Eye (tissue), 1 donor: Measurements from ENCODE around the gene MGAT1.
"Not testable (repeated sequence)": the region's sequence is repeated elsewhere in the genome, so short reads cannot be mapped to it uniquely, and the experiment has no call there.

Source experiments
- DNase-seq: peaks from one replicate; pipeline ENCODE4 v3.0.0-alpha.2; 2015

Gene MGAT1

DNA sequence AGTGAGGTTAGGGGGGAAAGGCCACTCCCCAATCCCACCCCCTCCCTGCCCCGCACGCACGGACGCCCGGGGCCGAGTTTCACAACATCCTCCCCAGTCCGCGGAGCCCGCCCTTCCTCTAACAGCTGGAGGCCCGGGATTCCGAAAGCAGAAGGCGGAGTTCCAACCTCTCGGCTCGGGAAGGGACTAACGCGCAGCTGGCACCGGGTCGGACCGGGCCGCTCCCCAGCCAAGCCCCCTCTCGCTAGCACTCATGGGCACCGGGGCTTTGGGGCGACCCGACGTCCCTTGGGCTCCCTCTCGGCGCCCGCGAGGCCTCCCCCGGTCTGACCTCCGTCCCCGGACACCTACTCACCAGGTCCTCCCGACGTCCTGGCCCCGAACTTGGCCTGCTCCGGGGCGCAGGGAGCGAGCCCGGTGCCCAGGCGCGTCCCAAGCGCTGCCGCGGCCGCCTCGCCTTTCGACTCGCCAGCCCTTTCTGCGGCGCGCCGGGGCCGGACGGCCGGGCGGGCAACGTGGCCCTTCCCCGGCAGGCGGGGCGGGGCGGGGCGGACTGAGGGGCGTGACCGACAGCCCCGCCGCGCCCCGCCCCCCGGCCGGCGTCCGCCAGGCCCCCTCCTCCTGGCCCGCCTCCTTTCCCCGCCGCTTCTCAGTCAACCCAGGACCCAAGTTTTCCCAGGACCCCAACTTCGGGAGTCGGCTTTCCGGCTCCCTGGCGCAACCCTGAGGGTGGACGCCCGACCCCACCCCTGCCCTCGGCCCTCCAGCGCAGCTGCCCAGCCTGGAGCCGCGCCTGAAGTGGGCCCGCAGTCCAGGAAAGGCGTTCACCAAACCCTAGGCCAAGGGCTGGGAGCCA lies at the start of gene MGAT1:
Gene MGAT1, minus strand, starts transcription at position 482 of the 856 bp plus-strand sequence. CDS start 9,835 bp downstream, outside the sequence.
- DNase-seq: peak; percentile 83

DNA sequence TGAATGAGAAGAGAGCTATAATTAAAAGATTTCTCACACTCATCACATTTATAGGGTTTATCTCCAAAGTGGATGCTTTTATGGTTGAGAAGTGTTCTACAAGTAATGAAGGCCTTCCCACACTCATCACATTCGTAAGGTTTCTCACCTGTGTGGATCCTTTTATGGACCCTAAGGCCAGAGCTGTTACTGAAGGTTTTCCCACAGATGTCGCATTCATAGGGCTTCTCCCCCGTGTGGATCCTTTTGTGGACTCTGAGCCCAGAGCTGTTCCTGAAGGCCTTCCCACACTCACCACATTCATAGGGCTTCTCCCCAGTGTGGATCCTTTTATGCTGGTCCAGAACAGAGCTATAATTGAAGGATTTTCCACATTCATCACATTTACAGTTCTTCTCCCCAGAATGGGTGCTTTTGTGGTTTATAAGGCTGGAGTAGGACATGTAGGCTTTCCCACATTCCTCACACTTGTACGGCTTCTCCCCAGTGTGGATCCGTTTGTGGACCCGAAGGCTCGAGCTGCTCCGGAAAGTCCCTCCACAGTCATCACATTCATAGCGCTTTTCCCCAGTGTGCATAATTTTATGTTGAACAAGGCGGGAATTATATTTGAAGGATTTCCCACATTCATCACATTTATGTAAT lies 48.0 kb upstream of the MGAT1 start:
- DNase-seq: no peak

DNA sequence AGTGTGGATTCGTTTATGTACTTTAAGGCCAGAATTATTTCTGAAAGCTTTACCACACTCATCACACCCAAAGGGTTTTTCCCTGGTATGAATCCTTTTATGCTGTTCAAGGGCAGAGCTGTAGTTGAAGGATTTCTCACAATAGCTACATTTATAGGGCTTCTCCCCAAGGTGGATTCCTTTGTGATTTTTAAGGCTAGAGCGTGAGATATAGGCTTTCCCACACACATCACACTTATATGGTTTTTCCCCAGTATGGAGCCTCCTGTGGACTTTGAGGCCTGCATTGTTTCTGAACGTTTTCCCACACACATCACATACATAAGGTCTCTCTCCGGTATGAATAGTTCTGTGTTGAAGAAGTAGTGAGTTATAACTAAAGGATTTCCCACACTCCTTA lies 47.2 kb upstream of the MGAT1 start:
- DNase-seq: no peak

DNA sequence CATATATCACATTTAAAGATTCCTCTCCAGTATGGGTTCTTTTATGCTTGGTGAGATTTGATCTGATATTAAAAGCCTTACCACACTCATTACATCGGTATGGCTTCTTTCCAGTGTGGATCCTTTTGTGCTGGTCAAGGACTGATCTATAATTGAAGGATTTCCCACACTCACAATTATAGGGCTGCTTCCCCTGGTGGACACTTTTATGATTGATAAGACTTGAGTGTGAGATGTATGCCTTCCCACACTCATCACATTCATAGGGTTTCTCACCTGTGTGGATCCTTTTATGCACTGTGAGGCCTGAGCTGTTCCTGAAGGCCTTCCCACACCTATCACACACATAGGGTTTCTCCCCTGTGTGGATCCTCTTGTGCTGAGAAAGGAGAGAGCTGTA lies 46.3 kb upstream of the MGAT1 start:
- no peak for DNase-seq

DNA sequence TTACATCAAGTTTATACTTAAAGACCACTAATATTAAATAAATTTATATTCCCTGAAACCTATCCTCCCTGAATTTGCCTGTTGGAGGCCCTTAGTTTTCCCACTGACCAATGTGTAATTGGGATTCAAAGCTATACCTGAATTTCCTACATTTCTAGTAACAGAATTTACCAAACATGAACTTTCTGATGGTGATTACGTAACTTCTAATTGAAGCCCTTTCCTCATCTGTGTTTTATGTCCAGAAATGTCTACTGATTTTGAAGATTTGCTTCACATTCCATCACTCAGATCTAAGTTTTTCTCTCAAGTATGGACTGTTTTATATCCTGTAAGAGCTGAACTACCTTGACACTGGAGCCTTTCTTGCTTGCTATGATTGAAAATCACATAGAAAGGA lies 45.7 kb upstream of the MGAT1 start:
- no peak for DNase-seq

- no peak for DNase-seq
Observed at GRCh38 chr5:180847026-180847425, 44.4 kb upstream of the MGAT1 start.

DNA sequence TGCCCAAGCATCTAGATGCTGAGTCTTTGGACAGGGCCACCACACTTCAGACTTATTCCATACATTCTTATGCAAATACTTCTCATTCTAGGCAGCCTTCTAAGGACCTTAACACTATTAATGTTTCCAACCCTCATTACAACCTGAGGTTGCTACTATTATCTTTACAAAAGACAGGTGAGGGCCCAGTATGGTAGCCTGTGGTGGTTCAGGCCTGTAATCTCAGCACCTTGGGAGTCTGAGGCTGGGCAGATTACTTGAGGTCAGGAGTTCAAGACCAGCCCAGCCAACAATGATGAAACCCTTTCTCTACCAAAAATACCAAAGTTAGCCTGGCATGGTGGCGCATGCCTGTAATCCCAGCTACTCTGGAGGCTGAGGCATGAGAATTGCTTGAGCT lies 42.3 kb upstream of the MGAT1 start:
- DNase-seq: no peak

DNA sequence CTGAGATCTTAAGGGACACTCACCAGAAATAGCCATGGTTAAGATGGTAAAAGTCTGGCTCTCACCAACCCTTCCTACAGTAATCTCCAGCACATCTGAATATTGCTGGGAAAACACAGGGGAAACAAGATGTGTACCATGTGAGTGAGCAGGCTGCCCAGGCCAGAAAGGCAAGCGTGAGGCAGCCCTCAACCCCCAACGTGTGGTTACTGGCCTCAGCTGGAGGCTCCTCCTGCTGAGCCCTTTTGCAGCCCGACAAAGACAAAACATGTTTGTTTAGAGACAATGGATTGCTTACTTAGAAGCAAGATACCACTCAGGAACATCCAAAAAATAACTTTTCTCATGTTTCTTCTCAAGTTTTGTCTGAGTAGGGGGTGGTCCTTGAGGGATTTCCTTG lies 41.8 kb upstream of the MGAT1 start:
- DNase-seq: no peak

DNA sequence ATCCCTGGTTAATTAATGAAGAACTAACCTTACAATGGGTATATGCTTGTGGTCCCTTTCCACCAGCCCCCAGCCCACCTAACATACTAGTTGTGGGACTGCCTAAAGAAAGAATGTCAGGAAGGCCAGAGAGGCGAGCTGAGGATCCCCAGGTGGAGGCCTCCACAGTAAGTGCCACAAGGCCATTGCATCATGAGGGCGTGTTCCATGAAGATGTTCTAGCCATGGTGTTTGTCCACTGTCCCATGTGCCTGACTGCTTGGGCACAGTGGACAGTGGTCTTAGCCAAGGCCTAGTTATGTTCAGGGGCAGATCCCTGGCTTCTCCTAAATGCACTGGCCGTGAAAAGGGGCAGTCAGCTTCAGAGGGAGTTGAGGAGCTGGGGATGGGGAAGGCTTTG lies 37.3 kb upstream of the MGAT1 start:
- DNase-seq: no peak

- no peak for DNase-seq
Observed at GRCh38 chr5:180839227-180839626, 36.6 kb upstream of the MGAT1 start.

GRCh38 chr5:180837478-180837877 lies 34.9 kb upstream of the MGAT1 start:
- no peak for DNase-seq

DNA sequence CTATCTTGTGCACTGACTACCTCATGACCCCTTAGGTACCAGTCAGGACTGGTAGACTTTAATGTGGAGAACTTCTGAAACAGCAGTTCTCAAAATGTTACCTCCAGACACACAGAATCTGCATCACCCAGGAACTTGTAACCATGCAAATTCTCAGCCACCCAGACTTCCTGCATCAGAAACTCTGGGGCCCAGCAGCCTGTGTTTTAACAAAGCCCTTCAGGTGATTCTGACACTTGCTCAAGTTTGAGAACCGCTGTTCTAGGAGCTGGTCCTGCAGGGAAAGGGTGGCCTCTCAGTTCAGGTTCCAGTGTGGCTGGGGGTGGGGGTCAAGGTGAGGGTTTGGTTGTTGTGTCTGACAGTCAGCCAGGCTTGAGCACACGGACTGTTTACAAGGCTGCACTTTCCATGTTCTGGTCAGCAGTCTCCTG lies 30.0 kb upstream of the MGAT1 start:
- no peak for DNase-seq

DNA sequence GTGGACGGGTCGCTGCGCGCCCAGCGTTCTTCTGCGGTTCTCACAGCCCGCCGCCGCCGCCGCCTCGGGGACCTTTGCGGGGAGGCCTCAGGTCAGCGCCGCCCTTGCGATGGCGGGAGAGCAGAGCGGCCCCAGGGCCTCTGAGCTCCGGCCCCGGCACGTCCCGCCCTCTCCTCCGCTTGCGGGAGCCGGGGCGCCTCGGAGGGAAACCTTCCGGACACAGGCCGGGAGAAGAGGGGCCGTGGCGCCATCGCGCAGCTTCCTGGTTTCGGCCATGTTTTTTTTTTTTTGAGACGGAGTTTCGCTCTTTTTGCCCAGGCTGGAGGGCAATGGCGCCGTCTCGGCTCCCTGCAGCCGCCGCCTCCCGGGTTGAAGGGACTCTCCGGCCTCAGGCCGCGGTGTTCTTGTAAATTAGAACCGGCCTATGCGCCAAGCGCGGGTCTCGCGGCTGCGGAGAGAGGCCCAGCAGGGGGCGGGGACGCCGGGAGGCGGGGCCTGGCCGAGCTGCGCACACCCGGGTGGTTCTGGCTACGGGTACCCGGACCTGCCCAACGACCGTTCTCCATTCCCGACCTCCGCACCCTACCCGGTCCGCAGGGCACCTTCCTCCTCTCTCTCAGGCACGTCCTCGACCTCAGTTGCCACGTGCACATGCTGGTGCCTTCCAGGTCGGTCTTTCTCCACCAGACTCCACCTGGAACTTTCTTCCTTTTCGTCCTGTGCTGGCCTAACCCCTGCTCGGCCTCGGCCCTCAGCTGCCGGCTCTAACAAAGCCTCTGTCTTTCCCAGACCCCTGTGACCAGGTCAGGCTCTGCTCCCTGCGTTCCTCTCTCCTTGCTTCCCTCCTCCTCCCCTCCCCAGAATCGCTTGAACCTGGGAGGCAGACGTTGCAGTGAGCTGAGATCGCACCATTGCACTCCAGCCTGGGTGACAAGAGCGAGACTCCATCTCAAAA lies 28.8 kb upstream of the MGAT1 start:
- DNase-seq: peak; percentile 93

DNA sequence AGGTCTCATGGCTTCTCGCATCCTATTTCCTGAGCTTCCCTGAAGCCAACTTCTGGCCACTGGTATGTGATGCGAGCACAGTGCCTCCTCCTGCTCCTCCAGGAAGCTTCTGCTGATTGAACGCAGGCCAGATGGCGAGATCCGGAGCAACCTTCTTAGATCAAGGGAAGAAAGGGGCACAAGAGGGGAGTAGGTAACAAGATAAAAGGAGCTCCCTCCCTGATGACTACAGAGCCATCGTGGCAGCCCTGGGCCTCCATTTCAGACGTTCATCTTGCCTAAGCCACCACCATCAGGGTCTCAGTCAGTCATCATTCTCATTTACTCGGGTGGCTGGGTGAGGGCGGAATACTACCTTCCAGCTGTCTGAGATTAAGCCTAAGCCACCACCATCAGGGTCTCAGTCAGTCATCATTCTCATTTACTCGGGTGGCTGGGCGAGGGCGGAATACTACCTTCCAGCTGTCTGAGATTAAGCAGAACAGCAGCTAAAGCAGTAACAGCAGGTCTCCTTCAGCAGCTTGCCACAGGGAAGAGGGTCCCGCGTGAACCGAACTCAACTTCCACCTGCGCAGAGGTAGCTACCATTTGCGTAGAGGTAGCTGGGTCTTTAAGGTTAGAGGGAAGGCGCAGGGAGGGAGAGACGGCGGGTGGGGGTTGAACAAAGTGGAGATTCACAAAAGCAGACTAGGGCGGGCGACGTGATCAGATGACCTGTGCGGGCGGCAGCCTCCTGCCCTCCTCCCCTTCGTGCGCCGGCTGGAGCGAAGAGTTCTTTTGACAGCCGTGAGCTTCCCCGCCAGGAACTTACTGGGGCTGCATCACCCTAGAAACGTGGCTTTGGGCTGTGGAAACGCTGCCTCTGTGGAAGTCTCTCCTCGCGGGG lies 27.9 kb upstream of the MGAT1 start:
- DNase-seq: peak; percentile 88

GRCh38 chr5:180829726-180830125 lies 27.1 kb upstream of the MGAT1 start:
- DNase-seq: no peak

GRCh38 chr5:180828756-180829531 lies 26.3 kb upstream of the MGAT1 start:
- not testable (repeated sequence) for DNase-seq

DNA sequence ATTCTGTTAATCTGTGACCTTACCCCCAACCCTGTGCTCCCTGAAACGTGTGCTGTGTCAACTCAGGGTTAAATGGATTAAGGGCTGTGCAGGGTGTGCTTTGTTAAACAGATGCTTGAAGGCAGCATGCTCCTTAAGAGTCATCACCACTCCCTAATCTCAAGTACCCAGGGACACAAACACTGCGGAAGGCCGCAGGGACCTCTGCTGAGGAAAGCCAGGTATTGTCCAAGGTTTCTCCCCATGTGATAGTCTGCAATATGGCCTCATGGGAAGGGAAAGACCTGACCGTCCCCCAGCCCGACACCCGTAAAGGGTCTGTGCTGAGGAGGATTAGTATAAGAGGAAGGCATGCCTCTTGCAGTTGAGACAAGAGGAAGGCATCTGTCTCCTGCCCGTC lies 24.8 kb upstream of the MGAT1 start:
- not testable (repeated sequence) for DNase-seq

DNA sequence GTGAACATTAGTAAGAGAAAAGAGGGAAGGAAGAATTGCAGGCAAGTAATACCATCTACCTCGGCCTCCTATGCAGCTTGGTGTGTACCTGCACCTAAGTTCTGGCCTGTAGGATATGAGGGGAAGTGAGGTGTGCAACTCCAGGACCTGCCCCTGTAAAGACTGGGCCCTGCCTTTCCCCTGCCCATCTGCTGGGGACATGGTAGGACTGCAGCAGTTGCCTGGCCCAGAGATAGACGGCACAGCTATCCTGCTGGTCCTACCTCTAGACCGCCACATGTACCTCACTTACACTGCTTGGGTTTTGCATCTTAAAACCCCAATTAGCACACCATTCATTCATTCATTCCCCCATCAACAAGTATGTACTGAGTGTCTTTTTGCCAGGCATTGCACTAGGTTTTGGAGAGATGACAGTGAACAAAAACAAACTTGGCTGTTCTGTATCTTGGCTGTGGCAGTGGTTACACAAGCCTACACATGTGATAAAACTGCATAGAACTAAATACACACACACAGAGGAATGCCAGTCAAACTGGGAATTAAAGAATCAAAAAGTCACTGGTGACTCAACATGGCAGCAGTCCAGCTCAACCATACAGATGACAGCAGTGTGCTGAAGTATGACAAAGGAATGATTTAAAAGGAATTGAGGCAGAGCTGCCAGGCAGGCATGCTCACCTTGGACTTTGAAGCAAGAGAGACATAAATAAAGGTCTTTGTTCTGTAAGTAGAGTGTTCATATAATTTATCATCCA lies 23.3 kb upstream of the MGAT1 start:
- no peak for DNase-seq

DNA sequence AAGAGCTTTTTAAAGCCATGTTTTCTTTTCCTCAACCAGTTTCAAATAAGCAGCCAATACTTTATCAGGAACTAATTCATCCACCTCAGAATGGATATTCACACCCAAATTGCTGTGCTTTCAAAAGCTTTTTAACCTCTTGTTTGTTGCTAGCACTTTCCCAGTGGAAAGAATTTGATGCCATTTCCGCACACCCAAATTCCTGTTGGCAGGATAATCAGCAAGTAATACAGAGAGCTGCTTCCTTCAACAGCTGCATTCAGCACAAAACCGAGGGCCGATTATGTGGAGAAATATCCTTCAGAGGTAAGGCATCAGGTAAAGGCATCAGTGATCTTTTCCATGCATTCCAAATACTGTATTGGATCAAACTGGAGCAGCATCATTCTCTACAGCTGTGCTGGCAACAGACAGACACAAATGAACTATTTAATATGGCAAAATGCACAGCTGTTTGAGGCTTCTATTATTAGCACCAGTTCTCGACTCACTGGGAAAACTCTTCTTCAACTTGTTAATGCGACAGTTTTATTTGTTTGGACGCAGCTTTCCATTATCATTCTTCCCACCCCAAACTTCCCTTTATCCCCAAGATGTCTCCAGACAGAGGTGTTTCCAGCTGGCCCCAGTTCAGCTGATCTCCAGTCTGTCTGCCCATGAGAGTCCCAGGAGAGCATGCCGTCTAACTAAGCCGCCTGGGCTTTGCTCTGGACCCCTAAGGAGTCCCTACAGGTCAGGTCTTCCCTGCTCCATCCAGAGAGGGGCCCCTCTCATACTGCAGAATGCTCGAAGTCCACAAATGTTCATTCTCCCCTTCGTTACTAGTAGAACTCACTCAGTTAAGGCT lies 22.2 kb upstream of the MGAT1 start:
- no peak for DNase-seq
